K562 (cell line): ENCODE results near the gene ULK3.

Experiments used
- BRD9 ChIP-seq: fragments of 450-650 bp; IDR thresholded peaks from 2 replicates; pipeline ENCODE4 v1.6.1; 2018; ENCODE audit warnings: low read depth; ENCODE audit not compliant: partially characterized antibody
- CREB5 ChIP-seq: fragments of 250-450 bp; sonication (Bioruptor Pico); IDR thresholded peaks from 2 replicates; pipeline ENCODE4 v1.5.0; 2020; ENCODE audit warnings: mild to moderate bottlenecking
- CTCF ChIP-seq, 3 experiments: IDR thresholded peaks in 2 of 3; conservative IDR thresholded peaks in 1 of 3; 2 replicates each; pipeline ENCODE4 v1.5.1; 2011 to 2012; ENCODE audit warnings: low read length in 3 of 3, mild to moderate bottlenecking in 3 of 3, control low read depth in 2 of 3, improper control_type of control experiment in 1 of 3, inconsistent platforms in 1 of 3, low read depth in 1 of 3, mixed read lengths in 1 of 3, moderate library complexity in 1 of 3; ENCODE audit not compliant: insufficient read depth in 2 of 3
- FOXJ3 ChIP-seq: sonication (generic); formaldehyde crosslinking; IDR thresholded peaks from 2 replicates; pipeline ENCODE4 v1.4.0; 2020; ENCODE audit warnings: mild to moderate bottlenecking, missing genetic modification reagents
- KAT2B ChIP-seq: IDR thresholded peaks from one replicate; pipeline ENCODE4 v1.6.1; 2012; ENCODE audit warnings: low read depth, mild to moderate bottlenecking, control low read depth, inconsistent platforms, low read length, moderate library complexity
- MAX ChIP-seq: sonication (generic); formaldehyde crosslinking; IDR thresholded peaks from 2 replicates; pipeline ENCODE4 v1.9.0; 2022; ENCODE audit warnings: mild to moderate bottlenecking, missing genetic modification reagents
- MCM5 ChIP-seq: fragments of 450-650 bp; IDR thresholded peaks from 2 replicates; pipeline ENCODE4 v1.6.1; 2016; ENCODE audit warnings: low read depth
- UBTF ChIP-seq, 2 experiments: IDR thresholded peaks; 2 replicates each; pipeline ENCODE4 v1.6.1; 2012; ENCODE audit warnings: improper control_type of control experiment in 2 of 2, low read depth in 2 of 2, low read length in 2 of 2, borderline replicate concordance in 1 of 2
- ZFX ChIP-seq: sonication (generic); formaldehyde crosslinking; IDR thresholded peaks from 2 replicates; pipeline ENCODE4 v1.8.0; 2022; ENCODE audit warnings: mild to moderate bottlenecking, missing genetic modification reagents, moderate library complexity
- ZNF121 ChIP-seq: sonication (generic); formaldehyde crosslinking; conservative IDR thresholded peaks from 2 replicates; pipeline ENCODE4 v1.8.0; 2022; ENCODE audit warnings: missing genetic modification reagents
- ZNF407 ChIP-seq: fragments of 450-650 bp; IDR thresholded peaks from 2 replicates; pipeline ENCODE4 v1.6.1; 2016; ENCODE audit warnings: low read depth

GRCh38 chr15:74844319-74845207 is 1.6 kb upstream of the ULK3 start:
- TF ChIP-seq MAX (CRISPR knock-in tag) = no peak
- no peak for TF ChIP-seq CTCF (IDR thresholded peaks at IDR 0.05 in 2 of 3, conservative IDR thresholded peaks at IDR 0.05 in 1 of 3; ENCODE audit: insufficient read depth in 2 of 3, low read depth in 1 of 3, low read length in 3 of 3)
- TF ChIP-seq BRD9 = no peak
- no peak for TF ChIP-seq FOXJ3 (CRISPR knock-in tag)
- no peak for TF ChIP-seq ZNF407
- no peak for TF ChIP-seq UBTF (IDR thresholded peaks at IDR 0.05; ENCODE audit: borderline replicate concordance in 1 of 2, low read depth in 2 of 2, low read length in 2 of 2)
- no peak for TF ChIP-seq ZFX (CRISPR knock-in tag)
- TF ChIP-seq ZNF121 (CRISPR knock-in tag) = no peak
- TF ChIP-seq KAT2B = no peak
- TF ChIP-seq MCM5 = no peak
- TF ChIP-seq CREB5 (CRISPR knock-in tag) = no peak
